ENCODE data around the gene FXR2. TPM values are rescaled to one million over a fixed set of nuclear protein-coding genes. Genes with fewer than 3 reads are reported as not detected.

FXR2 gene
- total RNA-seq, 1 experiment from 2014 or later, result 60.7 TPM

GRCh38 chr17:7555320-7555948 is 59.3 kb downstream of the FXR2 start:
- ChIA-PET POLR2A (interaction anchor here (1.3 kb wide), 1 partner anchor 114 kb away, joined by 3 read pairs; no protein-coding TSS in a partner anchor), CTCF (no interaction called here)
- no peak overlapping the region for H3K4me3 Mint-ChIP-seq (ENCODE audit: unreplicated experiment)
- DNase-seq (ENCODE audit: unreplicated experiment), result no peak
- no peaks in the 10 kb centered on the region for H3K36me3 Mint-ChIP-seq (ENCODE audit: insufficient read depth, unreplicated experiment)
- no peaks in the 10 kb centered on the region for H3K9me3 Mint-ChIP-seq (ENCODE audit: unreplicated experiment)
- intact Hi-C loops (cut with micrococcal nuclease), result no loop called here
- TF ChIP-seq CTCF (IDR thresholded peaks at IDR 0.05; ENCODE audit: unreplicated experiment), result no peak
- H3K27me3 Mint-ChIP-seq (ENCODE audit: insufficient read depth, unreplicated experiment), result no peaks in the 10 kb centered on the region
- H3K27ac Mint-ChIP-seq (ENCODE audit: low read depth, unreplicated experiment), result no peak overlapping the region
- no TSS peak for BruUV-seq (replicated peaks)
- H3K4me1 Mint-ChIP-seq (ENCODE audit: insufficient read depth, unreplicated experiment), result peaks cover 29% of the 10 kb centered on the region

GRCh38 chr17:7553356-7553755 is 61.3 kb downstream of the FXR2 start:
- Mint-ChIP-seq H3K4me1 (ENCODE audit: insufficient read depth, unreplicated experiment) (peaks cover 8% of the 10 kb centered on the region), H3K36me3 (ENCODE audit: insufficient read depth, unreplicated experiment) (no peaks in the 10 kb centered on the region), H3K9me3 (ENCODE audit: unreplicated experiment) (no peaks in the 10 kb centered on the region), H3K4me3 (ENCODE audit: unreplicated experiment) (no peak overlapping the region), H3K27me3 (ENCODE audit: insufficient read depth, unreplicated experiment) (no peaks in the 10 kb centered on the region), H3K27ac (ENCODE audit: low read depth, unreplicated experiment) (no peak overlapping the region)
- no peak for TF ChIP-seq CTCF (IDR thresholded peaks at IDR 0.05; ENCODE audit: unreplicated experiment)
- BruUV-seq (replicated peaks), result no TSS peak
- CTCF ChIA-PET, result interaction anchor here (0.6 to 3.0 kb wide), 2 partner anchors 17 to 40 kb away, joined by 3 to 13 read pairs; no protein-coding TSS in a partner anchor
- POLR2A ChIA-PET, result no interaction called here
- no peak for DNase-seq (ENCODE audit: unreplicated experiment)
- intact Hi-C loops (cut with micrococcal nuclease), result no loop called here

- H3K36me3 Mint-ChIP-seq (ENCODE audit: insufficient read depth, unreplicated experiment), result no peaks in the 10 kb centered on the region
- no peak for TF ChIP-seq CTCF (IDR thresholded peaks at IDR 0.05; ENCODE audit: unreplicated experiment)
- peaks cover 1% of the 10 kb centered on the region for H3K4me1 Mint-ChIP-seq (ENCODE audit: insufficient read depth, unreplicated experiment)
- intact Hi-C loops (cut with micrococcal nuclease), result no loop called here
- no peak overlapping the region for H3K4me3 Mint-ChIP-seq (ENCODE audit: unreplicated experiment)
- POLR2A ChIA-PET, result no interaction called here
- CTCF ChIA-PET, result interaction anchor here (0.6 to 3.0 kb wide), 3 partner anchors 17 to 39 kb away, joined by 3 to 13 read pairs (median 4); no protein-coding TSS in a partner anchor
- BruUV-seq (replicated peaks), result no TSS peak
- H3K27ac Mint-ChIP-seq (ENCODE audit: low read depth, unreplicated experiment), result no peak overlapping the region
- no peak for DNase-seq (ENCODE audit: unreplicated experiment)
- H3K27me3 Mint-ChIP-seq (ENCODE audit: insufficient read depth, unreplicated experiment), result no peaks in the 10 kb centered on the region
- no peaks in the 10 kb centered on the region for H3K9me3 Mint-ChIP-seq (ENCODE audit: unreplicated experiment)
Observed at GRCh38 chr17:7552621-7553051, 62.1 kb downstream of the FXR2 start.

GRCh38 chr17:7551396-7551795 is 63.3 kb downstream of the FXR2 start:
- no peak for TF ChIP-seq CTCF (IDR thresholded peaks at IDR 0.05; ENCODE audit: unreplicated experiment)
- Mint-ChIP-seq H3K4me1 (ENCODE audit: insufficient read depth, unreplicated experiment) (no peaks in the 10 kb centered on the region), H3K9me3 (ENCODE audit: unreplicated experiment) (no peaks in the 10 kb centered on the region), H3K4me3 (ENCODE audit: unreplicated experiment) (no peak overlapping the region), H3K27ac (ENCODE audit: low read depth, unreplicated experiment) (no peak overlapping the region), H3K27me3 (ENCODE audit: insufficient read depth, unreplicated experiment) (no peaks in the 10 kb centered on the region), H3K36me3 (ENCODE audit: insufficient read depth, unreplicated experiment) (no peaks in the 10 kb centered on the region)
- ChIA-PET CTCF (interaction anchor here (0.8 to 3.0 kb wide), 2 partner anchors 36 to 38 kb away, joined by 3 to 13 read pairs; no protein-coding TSS in a partner anchor), POLR2A (interaction anchor here (0.7 to 0.8 kb wide), 2 partner anchors 68 to 89 kb away, joined by 3 read pairs; partner anchors contain the start of gene POLR2A)
- no TSS peak for BruUV-seq (replicated peaks)
- DNase-seq (ENCODE audit: unreplicated experiment), result no peak
- intact Hi-C loops (cut with micrococcal nuclease), result no loop called here

All from MCF 10A (cell line).